ENCODE measurements around the gene RPTOR. TPM values are rescaled to one million over a fixed set of nuclear protein-coding genes. Genes with fewer than 3 reads are reported as not detected.

The RPTOR gene
- total and polyA plus RNA-seq, 10 of the 15 experiments (the other 5 are each of a cell fraction or from before 2014, with no cell fraction given) = 0.18 to 32.1 (median 7.8) TPM

DNA sequence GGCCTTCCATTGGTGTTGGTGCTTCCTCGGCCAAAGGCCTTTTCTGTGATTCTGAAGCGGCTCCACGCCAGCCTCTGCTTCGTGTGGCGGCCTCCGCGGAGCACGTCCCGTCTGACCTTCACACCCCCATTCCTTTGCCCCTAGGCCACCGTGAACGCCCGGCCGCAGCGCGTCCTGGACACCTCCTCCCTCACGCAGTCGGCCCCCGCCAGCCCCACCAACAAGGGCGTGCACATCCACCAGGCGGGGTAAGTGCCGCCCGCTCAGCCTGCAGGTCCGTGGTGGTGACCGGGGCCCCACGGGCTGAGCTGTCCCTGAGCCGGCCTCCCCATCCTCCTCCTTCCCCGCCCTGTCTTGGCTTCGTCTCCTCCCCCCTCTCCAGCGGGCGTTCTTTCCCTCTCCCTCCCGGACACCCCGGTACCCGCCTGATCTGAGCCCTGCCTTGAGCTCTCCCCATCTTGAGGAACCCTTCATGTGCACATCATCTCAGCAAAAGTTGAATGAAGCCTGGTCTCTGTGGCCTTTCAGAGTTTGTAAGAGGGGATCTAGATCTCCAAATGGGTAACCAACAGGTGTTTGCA is 378.0 kb downstream of the RPTOR start:
- BruUV-seq (replicated peaks) = no TSS peak
- Histone ChIP-seq H3K27me3 (replicated peaks in 1 of 2; ENCODE audit: control insufficient read depth in 2 of 2, insufficient read depth in 2 of 2, low read length in 1 of 2) (no peaks in the 10 kb centered on the region), H4K20me1 (ENCODE audit: control insufficient read depth, insufficient read depth) (no peaks in the 10 kb centered on the region), H3K9me3 (replicated peaks; ENCODE audit: control insufficient read depth, insufficient read depth, low read length) (no peaks in the 10 kb centered on the region), H3K27ac (ENCODE audit: control insufficient read depth, insufficient read depth) (no peak overlapping the region), H3K36me3 (ENCODE audit: control insufficient read depth in 2 of 2, insufficient read depth in 2 of 2, low read length in 1 of 2) (peaks cover 0 to 3% of the 10 kb centered on the region in 2 experiments; a peak in 3 of 4 replicates), H3K79me2 (ENCODE audit: control insufficient read depth, insufficient read depth, low read length) (no peaks in the 10 kb centered on the region), H3K9ac (ENCODE audit: control insufficient read depth, insufficient read depth, low read length) (no peak overlapping the region), H3K4me3 (no peak overlapping the region), H3K4me2 (ENCODE audit: control insufficient read depth, insufficient read depth) (no peak overlapping the region), H2AFZ (ENCODE audit: control insufficient read depth, low read depth, low read length) (no peak overlapping the region), H3K4me1 (ENCODE audit: control insufficient read depth, insufficient read depth, low read length) (no peaks in the 10 kb centered on the region)
- ChIA-PET RAD21 (ENCODE audit: unreplicated experiment) (no interaction called here), POLR2A (interaction anchor here (0.6 kb wide), 1 partner anchor 64 kb away, joined by 5 read pairs; no protein-coding TSS in a partner anchor), CTCF (no interaction called here), SMC1A (ENCODE audit: uncharacterized antibody, unreplicated experiment) (no interaction called here)
- FAIRE-seq = no peak
- intact Hi-C loops (cut with micrococcal nuclease; ENCODE audit: unreplicated experiment) = no loop called here
- ATAC-seq = no peak
- TF ChIP-seq SMARCA5 (IDR thresholded peaks at IDR 0.05) (no peak), NR2F1 (conservative IDR thresholded peaks at IDR 0.05) (no peak), JUNB (IDR thresholded peaks at IDR 0.05) (no peak), RUNX3 (IDR thresholded peaks at IDR 0.05; ENCODE audit: low read length) (no peak), RB1 (IDR thresholded peaks at IDR 0.05; ENCODE audit: borderline replicate concordance) (no peak)
- TF ChIP-seq, protein P1, sequence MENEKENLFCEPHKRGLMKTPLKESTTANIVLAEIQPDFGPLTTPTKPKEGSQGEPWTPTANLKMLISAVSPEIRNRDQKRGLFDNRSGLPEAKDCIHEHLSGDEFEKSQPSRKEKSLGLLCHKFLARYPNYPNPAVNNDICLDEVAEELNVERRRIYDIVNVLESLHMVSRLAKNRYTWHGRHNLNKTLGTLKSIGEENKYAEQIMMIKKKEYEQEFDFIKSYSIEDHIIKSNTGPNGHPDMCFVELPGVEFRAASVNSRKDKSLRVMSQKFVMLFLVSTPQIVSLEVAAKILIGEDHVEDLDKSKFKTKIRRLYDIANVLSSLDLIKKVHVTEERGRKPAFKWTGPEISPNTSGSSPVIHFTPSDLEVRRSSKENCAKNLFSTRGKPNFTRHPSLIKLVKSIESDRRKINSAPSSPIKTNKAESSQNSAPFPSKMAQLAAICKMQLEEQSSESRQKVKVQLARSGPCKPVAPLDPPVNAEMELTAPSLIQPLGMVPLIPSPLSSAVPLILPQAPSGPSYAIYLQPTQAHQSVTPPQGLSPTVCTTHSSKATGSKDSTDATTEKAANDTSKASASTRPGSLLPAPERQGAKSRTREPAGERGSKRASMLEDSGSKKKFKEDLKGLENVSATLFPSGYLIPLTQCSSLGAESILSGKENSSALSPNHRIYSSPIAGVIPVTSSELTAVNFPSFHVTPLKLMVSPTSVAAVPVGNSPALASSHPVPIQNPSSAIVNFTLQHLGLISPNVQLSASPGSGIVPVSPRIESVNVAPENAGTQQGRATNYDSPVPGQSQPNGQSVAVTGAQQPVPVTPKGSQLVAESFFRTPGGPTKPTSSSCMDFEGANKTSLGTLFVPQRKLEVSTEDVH (IDR thresholded peaks at IDR 0.05; ENCODE audit: low read depth, partially characterized antibody) = no peak
- DNase-seq (ENCODE audit: low read depth, low spot score) = no peak
- WGBS (ENCODE audit: insufficient coverage, insufficient replicate concordance, low lambda C conversion rate, missing lambda C conversion rate) = 97% methylated on average over 30 of the region's 33 CpGs
- in situ Hi-C loops (cut with MboI) = no loop called here
